ENCODE data around the gene DEPDC7. TPM values are rescaled to one million over a fixed set of nuclear protein-coding genes. Genes with fewer than 3 reads are reported as not detected.

DEPDC7 gene
- total and polyA plus RNA-seq, 9 of the 15 experiments (the other 6 are each of a cell fraction or from before 2014, with no cell fraction given): 5.4 to 19.9 (median 12.0) TPM

GRCh38 chr11:33027233-33027632, 11.6 kb downstream of the DEPDC7 start:
- Histone ChIP-seq H4K20me1 (replicated peaks; ENCODE audit: control insufficient read depth, insufficient read depth, low read length) (no peaks in the 10 kb centered on the region), H3K79me2 (ENCODE audit: control insufficient read depth, insufficient read depth, low read length) (no peaks in the 10 kb centered on the region), H3K9me3 (replicated peaks; ENCODE audit: control insufficient read depth, insufficient read depth, low read depth, low read length) (no peaks in the 10 kb centered on the region), H3K27ac (ENCODE audit: extremely low read depth, low read depth, low read length) (no peak overlapping the region), H3K9me1 (ENCODE audit: control insufficient read depth, insufficient read depth, low read length) (no peaks in the 10 kb centered on the region), H3K4me3 (no peak overlapping the region), H3K36me3 (ENCODE audit: control insufficient read depth, insufficient read depth, low read length) (peaks cover 9% of the 10 kb centered on the region; the same call in 1 of the 3 replicates), H3K27me3 (ENCODE audit: control insufficient read depth in 2 of 2, insufficient read depth in 2 of 2, low read length in 2 of 2) (no peaks in the 10 kb centered on the region), H3K4me1 (replicated peaks in 1 of 2; ENCODE audit: control insufficient read depth in 2 of 2, insufficient read depth in 2 of 2, low read length in 2 of 2) (no peaks in the 10 kb centered on the region), H2AFZ (ENCODE audit: low read depth, low read length) (no peak overlapping the region), H3K9ac (ENCODE audit: insufficient read depth in 1 of 2, low read depth in 2 of 2, low read length in 2 of 2) (no peak overlapping the region), H3K4me2 (ENCODE audit: insufficient read depth, low read length) (no peak overlapping the region)
- POLR2A ChIA-PET: interaction anchor here (1.6 to 3.1 kb wide), 3 partner anchors 11 to 33 kb away, joined by 4 to 25 read pairs (median 7); partner anchors contain the start of genes DEPDC7 and TCP11L1
- TF ChIP-seq ZNF282 (CRISPR knock-in tag; IDR thresholded peaks at IDR 0.05): no peak
- TF ChIP-seq SAFB2 (IDR thresholded peaks at IDR 0.05; ENCODE audit: borderline replicate concordance, low read depth, low read length, severe bottlenecking): no peak
- no peak for TF ChIP-seq BMI1 (IDR thresholded peaks at IDR 0.05; ENCODE audit: low read length)
- no peak for TF ChIP-seq ELF2 (CRISPR knock-in tag; IDR thresholded peaks at IDR 0.05)
- no peak for TF ChIP-seq ZNF224 (CRISPR knock-in tag; IDR thresholded peaks at IDR 0.05)
- TF ChIP-seq CCAR2 (IDR thresholded peaks at IDR 0.05; ENCODE audit: low read depth, low read length): no peak
- TF ChIP-seq HDAC1 (IDR thresholded peaks at IDR 0.05): no peak
- TF ChIP-seq SP2 (IDR thresholded peaks at IDR 0.05; ENCODE audit: extremely low read depth, low read depth, low read length, poor library complexity, severe bottlenecking): no peak
- TF ChIP-seq NEUROD1 (IDR thresholded peaks at IDR 0.05; ENCODE audit: borderline replicate concordance, low read depth, low read length, partially characterized antibody): no peak
- no peak for FAIRE-seq
- ATAC-seq: no peak
- in situ Hi-C loops (cut with MboI) (no loop called here), intact Hi-C loops (cut with micrococcal nuclease) (no loop called here)
- 62% methylated on average over 2 of the region's 2 CpGs for WGBS (ENCODE audit: insufficient coverage, low coverage, missing lambda C conversion rate)
- CTCF ChIA-PET (ENCODE audit: low intra/inter-chr PET ratio): no interaction called here
- no peak for DNase-seq (ENCODE audit: extremely low read depth in 1 of 4, low spot score in 3 of 4)
- BruUV-seq (replicated peaks): no TSS peak
